H1 (cell line): Measurements from ENCODE around the gene GALNT12.

ENCODE experiments used
- BRCA1 ChIP-seq: IDR thresholded peaks from 2 replicates; pipeline ENCODE4 v1.6.1; 2012; ENCODE audit warnings: low read depth, low read length, improper control_type of control experiment
- CREB1 ChIP-seq: IDR thresholded peaks from 2 replicates; pipeline ENCODE4 v1.6.1; 2012; ENCODE audit warnings: inconsistent platforms
- CTCF ChIP-seq, 3 experiments: IDR thresholded peaks; 1 replicate in 2 of 3; 2 replicates in 1 of 3; pipeline versions ENCODE4 v1.5.1 to v1.6.1; 2011; ENCODE audit warnings: low read length in 3 of 3, mild to moderate bottlenecking in 3 of 3, inconsistent platforms in 2 of 3, low read depth in 1 of 3, moderate library complexity in 1 of 3; ENCODE audit not compliant: insufficient read depth in 1 of 3; ENCODE audit errors: control extremely low read depth in 1 of 3
- EP300 ChIP-seq, 2 experiments: IDR thresholded peaks; 1 replicate in 1 of 2; 2 replicates in 1 of 2; pipeline ENCODE4 v1.6.1; 2011 to 2012; ENCODE audit warnings: low read depth in 2 of 2, low read length in 2 of 2, mild to moderate bottlenecking in 2 of 2, borderline replicate concordance in 1 of 2, inconsistent platforms in 1 of 2, moderate library complexity in 1 of 2
- GTF2F1 ChIP-seq: IDR thresholded peaks from 2 replicates; pipeline ENCODE4 v1.6.1; 2012; ENCODE audit warnings: low read depth, low read length, improper control_type of control experiment, borderline replicate concordance
- POLR2A ChIP-seq, 2 experiments: IDR thresholded peaks; 1 replicate in 1 of 2; 2 replicates in 1 of 2; pipeline ENCODE4 v1.6.1; 2011; ENCODE audit warnings: low read depth in 2 of 2, low read length in 2 of 2, mild to moderate bottlenecking in 2 of 2; ENCODE audit errors: control extremely low read depth in 1 of 2
- POLR2AphosphoS5 ChIP-seq: IDR thresholded peaks from 2 replicates; pipeline ENCODE4 v1.6.1; 2011; ENCODE audit warnings: low read depth, low read length
- POU5F1 ChIP-seq: IDR thresholded peaks from 2 replicates; pipeline ENCODE4 v1.6.1; 2011; ENCODE audit warnings: low read depth, mild to moderate bottlenecking, low read length, moderate library complexity
- YY1 ChIP-seq: IDR thresholded peaks from 2 replicates; pipeline ENCODE4 v1.6.1; 2011; ENCODE audit warnings: low read depth, mild to moderate bottlenecking, low read length

- TF ChIP-seq CTCF (IDR thresholded peaks at IDR 0.05; ENCODE audit: control extremely low read depth in 1 of 3, insufficient read depth in 1 of 3, low read depth in 1 of 3, low read length in 3 of 3) (no peak), YY1 (no peak), CREB1 (no peak), GTF2F1 (no peak), POLR2AphosphoS5 (no peak), BRCA1 (no peak), POLR2A (IDR thresholded peaks at IDR 0.05; ENCODE audit: control extremely low read depth in 1 of 2, low read depth in 2 of 2, low read length in 2 of 2) (no peak), POU5F1 (no peak), EP300 (IDR thresholded peaks at IDR 0.05; ENCODE audit: borderline replicate concordance in 1 of 2, low read depth in 2 of 2, low read length in 2 of 2) (no peak)
Observed at GRCh38 chr9:98869078-98869745, 61.7 kb downstream of the GALNT12 start.
